NCI-H510A treated with DMSO at 0.1 percent for 48 hours (cell line): ENCODE data around the gene ATP4A.
"Not testable (repeated sequence)": the region's sequence is repeated elsewhere in the genome, so short reads cannot be mapped to it uniquely, and the experiment has no call there.

Experiments used
- DNase-seq: peaks from one replicate; lab custom pipeline; 2025; lab: John Stamatoyannopoulos, UW

ATP4A gene

GRCh38 chr19:35563207-35563829 lies at the start of gene ATP4A:
Gene ATP4A, minus strand, starts transcription at chr19:35563658. Its CDS starts 29 bp downstream, at chr19:35563629.
- no peak for DNase-seq

DNA sequence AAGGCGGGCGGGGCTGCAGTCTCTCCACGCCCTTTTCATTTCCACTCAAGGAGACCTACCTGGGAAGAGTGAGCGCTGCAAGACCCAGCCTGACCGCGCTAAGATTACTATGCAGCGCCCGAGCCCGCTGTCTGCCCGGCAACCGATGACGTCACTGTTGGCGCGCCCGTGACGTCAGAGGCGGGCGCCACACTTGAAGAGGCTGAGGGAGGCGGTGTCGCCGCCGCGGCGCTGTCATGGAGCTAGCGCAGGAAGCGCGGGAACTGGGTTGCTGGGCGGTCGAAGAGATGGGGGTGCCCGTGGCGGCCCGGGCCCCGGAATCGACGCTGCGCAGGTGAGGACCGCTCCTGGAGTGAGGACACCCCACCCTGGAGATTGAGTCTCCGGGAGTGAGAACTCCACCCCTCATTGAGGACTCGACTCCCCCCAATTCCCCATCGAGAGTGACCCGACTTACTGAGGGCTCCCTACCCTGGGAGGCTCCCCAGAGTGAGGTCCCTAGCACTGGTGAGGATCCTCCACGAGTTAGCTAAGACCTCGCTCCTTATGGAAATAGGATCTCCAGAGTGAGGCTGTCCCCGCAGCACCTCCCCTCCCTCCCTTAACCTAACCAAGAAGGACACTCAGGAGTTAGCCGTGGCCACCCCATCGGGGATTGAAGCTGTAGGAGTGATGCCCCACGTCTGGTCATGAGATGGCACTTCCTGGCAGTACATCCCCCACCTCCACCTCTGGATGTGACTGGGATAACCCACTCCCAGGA lies 49.3 kb upstream of the ATP4A start, which contains the start of gene HAUS5:
Gene HAUS5 (plus strand): TSS at position 177 of the 763 bp plus-strand sequence. CDS start 60 bp downstream, at position 237.
- DNase-seq = peak; percentile 94

DNA sequence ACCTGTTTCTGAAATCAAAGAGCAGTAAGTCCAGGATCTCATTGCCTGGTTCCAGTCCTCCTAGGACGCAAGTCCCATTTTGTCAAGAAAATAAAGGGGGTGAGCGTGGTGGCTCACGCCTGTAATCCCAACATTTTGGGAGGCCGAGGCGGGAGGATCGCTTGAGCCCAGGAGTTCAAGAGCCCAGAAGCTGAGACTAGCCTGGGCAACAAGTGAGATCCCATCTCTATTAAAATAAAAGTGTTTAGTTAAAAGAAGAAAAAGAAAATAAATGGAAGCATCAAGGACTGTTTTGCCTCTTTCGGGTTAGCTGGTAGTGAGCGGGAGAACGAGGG lies 48.7 kb upstream of the ATP4A start:
- DNase-seq = no peak

DNA sequence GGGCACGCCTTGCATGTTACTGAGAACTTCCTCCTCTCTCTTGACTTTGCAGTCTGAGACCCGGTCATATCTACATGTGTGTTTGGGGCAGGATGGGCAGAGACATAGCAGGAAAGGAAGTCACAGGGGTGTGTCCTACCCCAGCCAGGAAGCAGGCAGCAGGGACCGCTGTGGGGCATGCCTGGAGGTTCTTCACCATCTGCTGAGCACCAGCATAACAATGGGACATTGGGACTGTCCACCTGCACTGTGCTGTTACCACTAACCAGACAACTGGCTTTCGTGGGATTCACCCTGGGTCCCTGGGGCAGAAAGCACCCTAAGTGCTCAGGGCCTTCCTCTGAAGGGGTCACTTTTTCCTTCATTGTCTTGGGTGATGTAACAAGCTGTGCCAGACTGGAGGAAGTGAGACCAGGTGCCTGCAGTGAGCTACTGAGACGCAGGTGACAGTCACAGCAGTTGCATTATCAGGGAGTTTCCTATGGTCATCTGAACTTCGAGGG lies 46.4 kb upstream of the ATP4A start:
- no peak for DNase-seq

- DNase-seq = no peak
These were observed 44.8 kb upstream of the ATP4A start for GRCh38 chr19:35608251-35608650.

DNA sequence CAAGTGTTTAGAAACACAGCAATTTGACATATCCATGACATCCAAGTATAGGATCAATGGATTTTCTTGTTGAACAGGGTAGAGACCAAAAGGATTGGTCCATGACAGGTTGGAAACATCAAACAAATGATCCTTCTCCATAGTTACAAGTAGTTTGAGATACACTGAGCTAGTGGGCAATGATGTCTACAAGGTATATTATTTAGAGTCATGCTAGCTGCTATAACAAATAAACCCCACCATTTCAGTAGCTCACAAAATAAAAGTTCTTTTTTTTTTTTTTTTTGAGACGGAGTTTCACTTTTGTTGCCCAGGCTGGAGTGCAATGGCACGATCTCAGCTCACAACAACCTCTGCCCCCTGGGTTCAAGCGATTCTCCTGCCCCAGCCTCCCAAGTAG lies 44.2 kb upstream of the ATP4A start:
- DNase-seq = no peak

DNA sequence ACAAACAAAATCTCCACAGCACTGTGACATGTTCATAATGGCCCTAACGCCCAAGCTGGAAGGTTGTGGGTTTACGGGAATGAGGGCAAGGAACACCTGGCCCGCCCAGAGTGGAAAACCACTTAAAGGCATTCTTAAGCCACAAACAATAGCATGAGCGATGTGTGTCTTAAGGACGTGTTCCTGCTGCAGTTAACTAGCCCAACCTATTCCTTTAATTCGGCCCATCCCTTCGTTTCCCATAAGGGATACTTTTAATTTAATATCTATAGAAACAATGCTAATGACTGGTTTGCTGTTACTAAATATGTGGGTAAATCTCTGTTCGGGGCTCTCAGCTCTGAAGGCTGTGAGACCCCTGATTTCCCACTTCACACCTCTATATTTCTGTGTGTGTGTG lies 43.7 kb upstream of the ATP4A start:
- DNase-seq = not testable (repeated sequence)

DNA sequence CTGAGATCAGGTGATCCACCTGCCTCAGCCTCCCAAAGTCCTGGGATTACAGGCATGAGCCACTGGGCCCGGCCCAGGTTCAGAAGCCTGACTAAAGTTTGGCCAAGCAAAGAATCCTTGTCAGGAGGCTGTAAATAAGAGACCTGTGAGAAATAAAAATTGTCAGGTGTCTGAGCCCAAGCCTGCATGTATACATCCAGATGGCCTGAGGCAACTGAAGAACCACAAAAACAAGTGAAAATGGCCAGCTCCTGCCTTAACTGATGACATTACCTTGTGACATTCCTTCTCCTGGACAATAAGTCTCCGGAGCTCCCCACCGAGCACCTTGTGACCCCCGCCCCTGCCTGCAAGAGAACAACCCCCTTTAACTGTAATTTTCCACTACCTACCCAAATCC lies 41.0 kb upstream of the ATP4A start:
- DNase-seq = not testable (repeated sequence)

GRCh38 chr19:35601971-35602370 lies 38.5 kb upstream of the ATP4A start:
- DNase-seq = no peak

GRCh38 chr19:35596366-35596999 lies 33.0 kb upstream of the ATP4A start:
- DNase-seq = no peak

DNA sequence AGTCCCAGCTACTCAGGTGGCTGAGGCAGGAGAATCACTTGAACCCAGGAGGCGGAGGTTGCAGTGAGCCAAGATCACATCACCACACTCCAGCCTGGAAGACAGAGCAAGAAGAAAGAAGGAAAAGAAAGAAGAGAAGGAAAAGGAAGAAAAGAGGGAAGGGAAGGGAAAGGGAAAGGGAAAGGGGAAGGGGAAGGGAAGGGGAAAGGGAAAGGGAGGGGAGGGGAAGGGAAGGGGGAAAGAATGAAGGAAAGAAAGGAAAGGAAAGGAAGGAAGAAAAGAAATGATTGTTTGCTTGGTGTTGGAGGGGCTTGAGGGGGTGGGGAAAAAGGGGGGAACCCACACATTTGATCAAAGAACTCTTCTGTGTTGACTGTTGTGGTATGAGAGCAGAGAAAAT lies 32.5 kb upstream of the ATP4A start:
- DNase-seq = no peak

DNA sequence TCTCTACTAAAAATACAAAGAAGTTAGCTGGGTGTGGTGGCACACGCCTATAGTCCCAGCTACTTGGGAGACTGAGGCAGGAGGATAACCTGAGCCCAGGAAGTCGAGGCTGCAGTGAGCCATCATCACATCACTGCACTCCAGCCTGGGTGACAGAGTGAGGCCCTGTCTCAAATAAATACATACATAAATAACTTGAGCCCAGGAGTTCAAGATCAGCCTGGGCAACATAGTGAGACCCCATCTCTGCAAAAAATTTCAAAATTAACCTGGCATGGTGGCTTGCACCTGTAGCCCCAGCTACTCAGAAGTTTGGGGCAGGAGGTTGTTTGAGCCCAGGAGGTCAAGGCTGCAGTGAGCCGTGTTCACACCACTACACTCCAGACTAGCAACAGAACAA lies 31.6 kb upstream of the ATP4A start:
- DNase-seq = not testable (repeated sequence)

DNA sequence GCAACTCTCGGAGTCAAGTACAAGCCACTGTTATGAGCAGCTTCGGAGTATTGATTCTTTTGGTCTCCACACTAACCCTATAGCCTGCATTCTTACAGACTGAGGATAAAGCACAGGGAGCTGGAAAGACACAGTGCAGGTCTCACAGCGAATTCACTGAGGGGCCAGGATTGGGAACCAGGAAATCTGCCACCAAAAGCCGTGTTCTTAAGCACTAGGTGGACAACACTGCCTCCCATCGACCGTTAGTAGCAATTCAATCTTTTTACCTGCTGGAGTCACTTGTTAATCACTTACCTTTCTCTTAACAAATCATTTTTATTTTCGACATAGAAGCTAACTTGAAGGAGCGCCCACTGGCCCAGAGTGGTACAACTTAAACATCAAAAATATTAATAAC lies 28.8 kb upstream of the ATP4A start:
- DNase-seq = no peak

- no peak for DNase-seq
These were observed 27.4 kb upstream of the ATP4A start for GRCh38 chr19:35590875-35591274.

DNA sequence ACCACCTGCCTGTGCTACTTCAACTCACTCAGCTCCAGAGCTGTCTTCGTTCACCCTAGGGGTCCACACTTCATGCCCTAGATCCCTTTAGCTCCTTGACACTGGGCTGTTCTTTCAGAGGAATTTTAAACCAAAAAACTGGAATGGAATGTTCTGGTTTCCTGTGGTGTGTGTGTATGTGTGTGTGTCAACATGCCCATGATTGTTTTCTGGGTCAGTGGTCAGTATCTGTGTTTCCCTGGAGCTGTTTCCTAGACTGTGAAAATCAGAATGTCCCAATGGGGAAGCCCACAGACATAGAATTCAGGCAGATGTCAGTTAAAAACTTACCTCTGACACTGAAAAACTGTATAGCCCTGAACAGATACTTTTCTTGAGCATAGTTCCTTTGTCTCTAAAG lies 23.9 kb upstream of the ATP4A start:
- no peak for DNase-seq

DNA sequence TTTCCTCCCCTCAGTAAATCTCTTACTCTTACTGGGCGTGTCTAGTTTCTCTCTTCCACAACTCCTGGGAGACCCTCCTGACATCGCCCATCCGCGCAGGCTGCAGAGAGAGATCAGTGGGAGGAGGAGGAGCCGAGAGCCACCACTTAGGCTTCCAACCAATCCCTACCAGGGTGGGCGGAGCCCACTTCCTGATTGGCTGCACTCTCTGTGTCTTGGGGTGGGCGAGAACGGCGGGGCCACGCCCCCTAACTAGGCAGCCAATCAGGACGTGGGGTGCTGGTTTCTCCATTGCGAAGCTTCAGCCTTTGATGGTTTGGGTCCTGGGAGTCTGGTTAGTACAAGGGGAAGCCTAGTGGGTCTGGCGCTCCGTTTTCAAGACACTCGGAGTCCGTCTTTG lies 22.4 kb upstream of the ATP4A start, which contains the start of gene PMIS2:
Gene PMIS2 (plus strand): TSS at position 326 of the 400 bp plus-strand sequence. CDS start 87 bp downstream, outside the sequence.
- no peak for DNase-seq

- no peak for DNase-seq
These were observed 19.3 kb upstream of the ATP4A start for GRCh38 chr19:35582760-35583159.

DNA sequence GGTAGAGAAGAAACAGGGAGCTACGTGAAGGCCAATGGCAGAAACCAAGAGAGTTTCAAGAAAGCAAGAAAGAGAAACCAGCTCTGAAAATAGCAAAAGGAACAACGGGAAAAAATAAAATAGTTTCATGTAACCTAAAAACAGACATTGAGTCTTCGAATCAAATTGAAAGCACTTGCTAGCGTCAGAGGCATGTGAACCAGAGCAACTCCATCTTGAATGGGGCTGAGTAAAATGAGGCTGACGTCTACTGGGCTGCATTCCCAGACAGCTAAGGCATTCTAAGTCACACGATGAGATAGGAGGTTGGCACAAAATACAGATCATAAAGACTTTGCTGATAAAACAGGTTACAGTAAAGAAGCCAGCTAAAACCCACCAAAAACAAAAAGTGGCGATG lies 15.2 kb upstream of the ATP4A start:
- DNase-seq = no peak

DNA sequence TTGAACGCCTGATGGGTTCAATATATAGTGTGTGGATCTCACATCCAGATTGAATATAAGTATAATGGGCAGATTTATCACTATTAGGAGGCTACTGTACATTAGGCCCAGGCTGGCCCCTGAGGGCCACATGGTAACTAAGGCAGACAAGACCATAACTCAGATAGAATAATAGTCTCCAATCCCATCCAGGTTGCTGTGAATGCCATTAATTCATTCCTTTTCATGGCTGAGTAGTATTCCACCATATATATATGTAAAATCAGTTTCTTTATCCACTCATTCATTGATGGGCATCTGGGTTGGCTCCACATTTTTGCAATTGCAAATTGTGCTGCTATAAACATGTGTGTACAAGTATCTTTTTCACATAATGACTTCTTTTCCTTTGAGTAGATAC lies 14.5 kb upstream of the ATP4A start:
- no peak for DNase-seq

DNA sequence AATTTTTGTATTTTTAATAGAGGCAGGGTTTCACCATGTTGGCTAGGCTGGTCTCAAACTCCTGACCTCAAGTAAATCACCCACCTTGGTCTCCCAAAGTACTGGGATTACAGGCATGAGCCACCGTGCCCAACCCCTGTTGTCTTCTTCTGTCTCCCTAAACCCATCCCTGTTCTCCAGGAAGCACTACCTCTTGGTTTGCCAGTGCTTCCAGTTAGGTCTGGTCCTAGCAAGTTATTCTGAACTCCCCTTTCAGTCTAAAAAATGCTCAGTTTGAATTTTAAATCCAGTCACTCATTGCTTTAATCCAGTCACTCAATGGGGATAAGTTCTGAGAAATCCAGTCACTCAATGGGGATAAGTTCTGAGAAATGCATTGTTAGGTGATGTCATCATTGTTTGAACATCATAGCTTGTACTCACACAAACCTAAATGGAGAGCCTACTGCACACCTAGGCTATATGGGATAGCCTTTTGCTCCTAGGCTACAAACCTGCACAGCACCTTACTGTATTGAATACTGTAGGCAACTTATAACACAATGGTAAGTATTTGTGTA lies 8.0 kb upstream of the ATP4A start:
- DNase-seq = no peak

- DNase-seq = no peak
These were observed 5.9 kb upstream of the ATP4A start for GRCh38 chr19:35569281-35569781.

GRCh38 chr19:35566738-35567137 lies 3.3 kb upstream of the ATP4A start:
- DNase-seq = no peak
